ENCODE results near the gene GRID1.

DNA sequence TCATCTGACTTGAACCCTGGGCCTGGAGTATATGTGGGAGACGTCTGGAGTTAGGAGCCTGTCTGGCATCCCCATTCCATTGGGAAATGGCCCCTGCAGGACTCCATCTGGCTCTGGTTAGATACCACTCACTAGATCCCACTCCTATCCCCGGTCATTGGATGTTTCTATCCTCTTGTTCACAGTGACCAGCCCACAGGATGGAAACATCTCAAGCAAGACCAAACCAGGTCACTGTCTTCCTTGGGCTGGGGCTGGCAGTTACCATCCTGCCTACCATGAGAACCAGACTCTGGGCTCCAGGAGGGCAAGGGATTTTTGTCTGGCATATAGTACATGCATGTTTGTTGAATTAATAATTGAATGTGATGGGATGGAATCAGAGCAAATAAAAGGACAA lies 415.7 kb downstream of the GRID1 start:
- no peak for TF ChIP-seq POLR2AphosphoS5 (IDR thresholded peaks at IDR 0.05)
- no peak for TF ChIP-seq CTCF (IDR thresholded peaks at IDR 0.05)

Data from breast epithelium (tissue), 3 donors.